Ovary (tissue), 9 donors: Measurements from ENCODE around the gene SMG6. TPM values are rescaled to one million over a fixed set of nuclear protein-coding genes. Genes with fewer than 3 reads are reported as not detected.
A peak's percentile ranks its signal among the peaks of the same experiment; 100 is the strongest.
"Not testable (repeated sequence)": the region's sequence is repeated elsewhere in the genome, so short reads cannot be mapped to it uniquely, and the experiment has no call there.

ENCODE experiments used
- DNase-seq, 5 donors: peaks; one replicate each; pipeline ENCODE4 v3.0.0-alpha.2; 2019 to 2020
- H3K27ac ChIP-seq, 2 donors: fragments of 200-600 bp; one replicate each; pipeline versions ENCODE4 v1.5.1 to v1.8.0; 2019 to 2022
- H3K27me3 ChIP-seq: fragments of 200-600 bp; one replicate; pipeline ENCODE4 v1.8.0; 2022
- H3K36me3 ChIP-seq: fragments of 200-600 bp; sonication (generic); one replicate; pipeline ENCODE4 v1.5.1; 2019
- H3K4me1 ChIP-seq: one replicate; pipeline ENCODE4 v1.8.1; 2013; ENCODE audit warnings: mild to moderate bottlenecking, moderate library complexity; ENCODE audit not compliant: insufficient read depth
- H3K4me3 ChIP-seq: fragments of 200-600 bp; sonication (generic); one replicate; pipeline ENCODE4 v1.5.1; 2017
- H3K9me3 ChIP-seq, 2 donors: fragments of 200-600 bp in 1 of 2; sonication (generic) in 1 of 2; one replicate each; pipeline versions ENCODE4 v1.5.1 to v1.8.1; 2013 to 2019; ENCODE audit warnings: mild to moderate bottlenecking in 1 of 2, moderate library complexity in 1 of 2
- CTCF ChIP-seq, 3 donors: fragments of 450-650 bp in 2 of 3; fragments of 200-600 bp in 1 of 3; IDR thresholded peaks; one replicate each; pipeline versions ENCODE4 v1.5.1 to v1.8.0; 2016 to 2022; ENCODE audit warnings: antibody characterized with exemption in 3 of 3, mild to moderate bottlenecking in 1 of 3
- EP300 ChIP-seq: sonication (generic); formaldehyde crosslinking; IDR thresholded peaks from one replicate; pipeline ENCODE4 v1.6.1; 2017; ENCODE audit warnings: antibody characterized with exemption
- POLR2A ChIP-seq: fragments of 450-650 bp; IDR thresholded peaks from one replicate; pipeline ENCODE4 v1.6.1; 2017; ENCODE audit warnings: antibody characterized with exemption, mild to moderate bottlenecking, moderate library complexity
- WGBS, 3 donors: extraction: QIAGEN DNeasy Blood & Tissue Kit in 1 of 3; methylation state at CpG; one replicate each; pipeline versions ENCODE4 v1.1.5 to v1.1.7; 2013 to 2017; 5-methylcytosine and 5-hydroxymethylcytosine counted together
- intact Hi-C, 4 donors: fragments of 100-400 bp; cut with DNase I; formaldehyde crosslinking; loops; one replicate each; pipeline versions ENCODE4 v1.11.0 to v1.15.1; 2022 to 2023
- polyA plus RNA-seq, 2 donors: library from polyadenylated mRNA; stranded (reverse); fragments of 200-250 nt in 1 of 2; fragments of 350-450 nt in 1 of 2; fragmentation: Illumina TruSeq in 1 of 2; extraction: RNeasy Lipid Tissue Mini Kit (QIAGEN cat#74804) in 1 of 2; gene quantifications; one replicate each; pipeline ENCODE4 v1.2.3, GENCODE V29; 2013 to 2014
- total RNA-seq, 7 donors: library from RNA; depleted of rRNA in 2 of 7; stranded (reverse); fragments of >200 nt in 2 of 7; fragmentation: NEBNext Ultra II Directional in 3 of 7; extraction: Animal tissue kit (Norgen Biotek cat#: 25700) in 3 of 7; gene quantifications; one replicate each; pipeline versions ENCODE4 v1.1.0 to v1.2.4, GENCODE V29; 2016 to 2023
- donor health status: DM: no; HTN: no; CAD: no; lungs with moderate emphysema.
- donor health status: DM: no; HTN: no; CAD: no.
- donor health status: Bipolar disorder and iron deficiency.
- donor health status: DM: yes; HTN: yes; CAD: no.
- donor health status: DM: no; HTN: no; CAD: no.
- donor health status: DM: yes; HTN: yes; CAD: no.

Gene SMG6
- total and polyA plus RNA-seq, 9 donors: 33.8 to 66.0 (median 51.0) TPM

GRCh38 chr17:2171702-2172076 is 131.9 kb downstream of the SMG6 start:
- WGBS, 3 donors: 1 to 6% (median 2%) methylated on average over 6 of the region's 6 CpGs
- peak overlapping the region in 1 of 2 donors; percentile 85 for H3K27ac ChIP-seq
- no peak overlapping the region for H3K4me3 ChIP-seq
- DNase-seq: peak in 2 of 5 donors; percentile 31 to 45
- no peaks in the 10 kb centered on the region for H3K36me3 ChIP-seq
- no peaks in the 10 kb centered on the region for H3K27me3 ChIP-seq
- intact Hi-C loops: loop anchor here in 3 of 4 donors (5.0 to 10.0 kb wide), 3 partner anchors 47 to 63 kb away; no protein-coding TSS in a partner anchor
- H3K4me1 ChIP-seq: peaks cover 33% of the 10 kb centered on the region
- TF ChIP-seq POLR2A (no peak), CTCF (IDR thresholded peaks at IDR 0.05) (no peak), EP300 (no peak)
- H3K9me3 ChIP-seq: no peaks in the 10 kb centered on the region

GRCh38 chr17:2170023-2170422 is 133.6 kb downstream of the SMG6 start:
- DNase-seq: no peak
- intact Hi-C loops: loop anchor here in 3 of 4 donors (5.0 to 10.0 kb wide), 3 partner anchors 45 to 65 kb away; no protein-coding TSS in a partner anchor
- Histone ChIP-seq H3K27me3 (no peaks in the 10 kb centered on the region), H3K4me1 (peaks cover 17% of the 10 kb centered on the region), H3K36me3 (no peaks in the 10 kb centered on the region), H3K9me3 (no peaks in the 10 kb centered on the region), H3K4me3 (no peak overlapping the region), H3K27ac (no peak overlapping the region)
- 84 to 86% (median 85%) methylated on average over 9 of the region's 9 CpGs for WGBS, 3 donors
- no peak for TF ChIP-seq CTCF (IDR thresholded peaks at IDR 0.05)

GRCh38 chr17:2165723-2166122 is 137.9 kb downstream of the SMG6 start:
- intact Hi-C loops, H3K4me1 ChIP-seq, H3K36me3 ChIP-seq, H3K9me3 ChIP-seq, H3K27ac ChIP-seq, H3K27me3 ChIP-seq, DNase-seq, H3K4me3 ChIP-seq: not testable (repeated sequence)
- whole genome bisulfite sequencing, 3 donors: 92 to 95% (median 93%) methylated on average over 12 of the region's 12 CpGs

GRCh38 chr17:2158396-2158780 is 145.2 kb downstream of the SMG6 start:
- no peak for TF ChIP-seq EP300
- no peak for TF ChIP-seq POLR2A
- no peak for TF ChIP-seq CTCF (IDR thresholded peaks at IDR 0.05)
- Histone ChIP-seq H3K4me1 (peaks cover 2% of the 10 kb centered on the region), H3K27me3 (no peaks in the 10 kb centered on the region), H3K36me3 (no peaks in the 10 kb centered on the region), H3K27ac (no peak overlapping the region), H3K9me3 (no peaks in the 10 kb centered on the region), H3K4me3 (no peak overlapping the region)
- no peak for DNase-seq
- intact Hi-C loops: loop anchor here in 1 of 4 donors (10.0 kb wide), 1 partner anchor 54 kb away; no protein-coding TSS in a partner anchor
- 83 to 96% (median 96%) methylated on average over 7 of the region's 7 CpGs for WGBS, 3 donors

- DNase-seq: no peak
- intact Hi-C loops: loop anchor here in 1 of 4 donors (10.0 kb wide), 1 partner anchor 53 kb away; no protein-coding TSS in a partner anchor
- Histone ChIP-seq H3K27me3 (no peaks in the 10 kb centered on the region), H3K4me1 (peaks cover 2% of the 10 kb centered on the region), H3K36me3 (no peaks in the 10 kb centered on the region), H3K4me3 (no peak overlapping the region), H3K27ac (no peak overlapping the region), H3K9me3 (no peaks in the 10 kb centered on the region)
- WGBS, 3 donors: 46 to 62% (median 48%) methylated on average over 3 of the region's 3 CpGs
- TF ChIP-seq CTCF (IDR thresholded peaks at IDR 0.05): no peak
- no peak for TF ChIP-seq EP300
- TF ChIP-seq POLR2A: no peak
These were observed 145.8 kb downstream of the SMG6 start for GRCh38 chr17:2157675-2158395.
